ENCODE data around the gene IL4R. TPM values are rescaled to one million over a fixed set of nuclear protein-coding genes. Genes with fewer than 3 reads are reported as not detected.

The IL4R gene
- total RNA-seq, 2 donors from 2014 or later: 213 to 224 TPM

DNA sequence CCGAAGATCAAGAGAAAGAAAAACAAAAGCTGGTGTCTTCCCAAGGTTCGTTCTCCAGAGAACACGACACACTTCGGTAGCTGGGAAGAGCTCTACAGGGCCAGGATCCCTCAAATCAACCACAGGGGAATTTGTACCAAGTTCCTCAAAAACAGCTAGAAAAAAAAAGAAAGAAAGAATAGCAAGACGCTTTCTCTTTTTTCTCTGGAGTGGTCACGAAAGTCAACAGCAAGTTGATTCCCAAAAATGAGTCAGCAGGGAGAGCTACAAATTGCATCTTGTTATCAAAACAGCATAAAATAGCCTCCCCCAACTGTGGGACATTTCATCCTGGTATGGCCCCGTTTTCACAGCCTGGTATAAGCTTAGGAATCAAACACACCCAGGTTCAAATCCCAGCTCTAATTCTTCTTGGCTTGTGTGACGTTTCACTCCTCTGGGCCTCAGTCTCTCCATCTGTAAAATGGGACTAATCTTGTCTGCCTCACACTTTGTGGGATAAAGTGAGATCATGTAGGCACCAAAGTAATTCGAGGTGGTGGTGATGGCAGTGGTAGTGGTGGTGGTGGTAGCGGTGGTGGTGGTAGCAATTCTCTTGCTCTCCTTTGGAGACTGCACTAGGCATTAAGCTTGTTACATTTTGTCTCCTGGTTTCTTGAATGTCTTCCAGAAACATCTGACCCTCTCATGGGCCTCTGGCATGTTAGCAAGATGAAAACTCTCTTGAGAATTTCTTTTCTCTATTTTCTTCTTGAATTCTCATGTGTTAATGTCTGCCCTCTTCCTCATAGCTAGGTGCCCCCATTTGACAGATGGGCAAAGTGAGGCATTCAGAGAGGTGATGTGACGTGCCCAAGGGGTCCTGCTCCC, 87.2 kb downstream of the IL4R start:
- Mint-ChIP-seq H3K36me3 (no peaks in the 10 kb centered on the region), H3K27ac (peak overlapping the region; percentile 90 to 96), H3K27me3 (no peaks in the 10 kb centered on the region), H3K4me1 (ENCODE audit: low read depth in 2 of 2) (peaks cover 53 to 61% of the 10 kb centered on the region in 2 donors), H3K4me3 (peak overlapping the region; percentile 42), H3K9me3 (peaks cover 2% of the 10 kb centered on the region)
- DNase-seq (ENCODE audit: low spot score) (no peak), ATAC-seq (no peak)

DNA sequence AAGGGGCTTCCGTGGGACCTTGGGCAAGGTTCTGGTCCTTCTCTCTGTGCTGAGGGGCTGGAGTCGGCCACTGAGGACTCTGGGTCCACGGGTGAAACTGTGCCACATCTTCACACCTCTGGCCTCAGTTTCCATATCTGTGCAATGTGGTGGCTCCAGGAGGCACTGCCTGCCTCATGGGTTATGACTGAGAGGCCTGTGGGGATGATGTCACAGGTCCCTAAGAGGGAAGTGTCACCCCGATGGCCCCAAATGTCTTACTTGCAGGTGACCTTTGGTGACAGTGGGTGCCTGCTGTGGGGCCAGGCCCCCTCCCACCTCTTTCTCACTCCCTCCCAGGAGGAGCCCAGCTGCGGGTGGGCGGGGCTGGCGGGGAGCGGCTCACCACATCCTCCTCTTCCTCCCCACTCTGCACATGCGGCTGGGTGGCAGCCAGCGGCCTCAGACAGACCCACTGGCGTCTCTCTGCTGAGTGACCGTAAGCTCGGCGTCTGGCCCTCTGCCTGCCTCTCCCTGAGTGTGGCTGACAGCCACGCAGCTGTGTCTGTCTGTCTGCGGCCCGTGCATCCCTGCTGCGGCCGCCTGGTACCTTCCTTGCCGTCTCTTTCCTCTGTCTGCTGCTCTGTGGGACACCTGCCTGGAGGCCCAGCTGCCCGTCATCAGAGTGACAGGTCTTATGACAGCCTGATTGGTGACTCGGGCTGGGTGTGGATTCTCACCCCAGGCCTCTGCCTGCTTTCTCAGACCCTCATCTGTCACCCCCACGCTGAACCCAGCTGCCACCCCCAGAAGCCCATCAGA, 88.2 kb downstream of the IL4R start, which contains the start of gene IL21R:
Gene IL21R (plus strand): TSS at position 407 of the 801 bp plus-strand sequence. CDS start 27,898 bp downstream, outside the sequence.
- Mint-ChIP-seq H3K4me1 (ENCODE audit: low read depth in 2 of 2) (peaks cover 63 to 71% of the 10 kb centered on the region in 2 donors), H3K36me3 (no peaks in the 10 kb centered on the region), H3K4me3 (peak within 1 kb of the TSS; percentile 97), H3K9me3 (peaks cover 2% of the 10 kb centered on the region), H3K27me3 (no peaks in the 10 kb centered on the region), H3K27ac (peak within 1 kb of the TSS; percentile 90 to 96)
- DNase-seq (ENCODE audit: low spot score) (peak; percentile 89), ATAC-seq (peak; percentile 84 to 88)

DNA sequence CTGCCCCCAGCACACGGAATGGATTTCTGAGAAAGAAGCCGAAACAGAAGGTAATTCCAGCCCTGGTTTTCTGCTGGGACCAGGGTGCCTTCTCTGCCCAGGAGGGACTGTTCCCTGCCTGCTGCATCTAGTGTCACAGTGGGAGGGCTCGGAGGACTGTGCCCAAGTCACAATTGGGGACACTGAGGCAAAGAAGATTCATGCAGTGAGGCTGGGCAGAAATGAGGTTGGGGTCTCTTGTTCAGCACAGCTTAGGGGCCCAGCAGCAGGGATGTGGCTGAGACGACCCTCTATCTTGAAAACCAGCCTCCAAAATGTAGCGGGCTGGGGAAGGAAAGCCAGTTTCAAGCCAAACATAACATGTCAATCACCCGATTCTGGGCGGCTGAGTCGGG, 88.8 kb downstream of the IL4R start:
- Mint-ChIP-seq H3K4me1 (ENCODE audit: low read depth in 2 of 2) (peaks cover 69 to 76% of the 10 kb centered on the region in 2 donors), H3K9me3 (peaks cover 2% of the 10 kb centered on the region), H3K36me3 (no peaks in the 10 kb centered on the region), H3K27me3 (no peaks in the 10 kb centered on the region), H3K4me3 (peak overlapping the region; percentile 97), H3K27ac (peak overlapping the region; percentile 90 to 96)
- no peak for DNase-seq (ENCODE audit: low spot score)
- ATAC-seq: no peak

GRCh38 chr16:27402964-27403600, 89.3 kb downstream of the IL4R start:
- DNase-seq (ENCODE audit: low spot score) (no peak), ATAC-seq (peak in 1 of 2 donors; percentile 26)
- Mint-ChIP-seq H3K9me3 (peaks cover 5% of the 10 kb centered on the region), H3K4me3 (peak overlapping the region; percentile 97), H3K4me1 (ENCODE audit: low read depth in 2 of 2) (peaks cover 74 to 81% of the 10 kb centered on the region in 2 donors), H3K36me3 (peaks cover 4% of the 10 kb centered on the region), H3K27ac (peak overlapping the region; percentile 90 to 96), H3K27me3 (no peaks in the 10 kb centered on the region)

GRCh38 chr16:27403601-27403992, 89.8 kb downstream of the IL4R start:
- DNase-seq (ENCODE audit: low spot score): no peak
- Mint-ChIP-seq H3K27me3 (no peaks in the 10 kb centered on the region), H3K4me3 (peak overlapping the region; percentile 97), H3K9me3 (peaks cover 8% of the 10 kb centered on the region), H3K4me1 (ENCODE audit: low read depth in 2 of 2) (peaks cover 77 to 84% of the 10 kb centered on the region in 2 donors), H3K27ac (peak overlapping the region; percentile 90 to 96), H3K36me3 (peaks cover 7% of the 10 kb centered on the region)
- no peak for ATAC-seq

GRCh38 chr16:27404163-27404823, 90.5 kb downstream of the IL4R start:
- Mint-ChIP-seq H3K36me3 (peaks cover 7% of the 10 kb centered on the region), H3K4me3 (peak overlapping the region; percentile 97), H3K27me3 (no peaks in the 10 kb centered on the region), H3K4me1 (ENCODE audit: low read depth in 2 of 2) (peaks cover 73 to 83% of the 10 kb centered on the region in 2 donors), H3K27ac (peak overlapping the region; percentile 90 to 96), H3K9me3 (peaks cover 8% of the 10 kb centered on the region)
- ATAC-seq (no peak), DNase-seq (ENCODE audit: low spot score) (no peak)

GRCh38 chr16:27405546-27406451, 92.0 kb downstream of the IL4R start:
- Mint-ChIP-seq H3K36me3 (peaks cover 11% of the 10 kb centered on the region), H3K4me3 (peak overlapping the region; percentile 97), H3K9me3 (peaks cover 5% of the 10 kb centered on the region), H3K4me1 (ENCODE audit: low read depth in 2 of 2) (peaks cover 67 to 76% of the 10 kb centered on the region in 2 donors), H3K27ac (peak overlapping the region; percentile 90 to 96), H3K27me3 (no peaks in the 10 kb centered on the region)
- ATAC-seq (peak; percentile 48 to 55), DNase-seq (ENCODE audit: low spot score) (peak; percentile 81)

DNA sequence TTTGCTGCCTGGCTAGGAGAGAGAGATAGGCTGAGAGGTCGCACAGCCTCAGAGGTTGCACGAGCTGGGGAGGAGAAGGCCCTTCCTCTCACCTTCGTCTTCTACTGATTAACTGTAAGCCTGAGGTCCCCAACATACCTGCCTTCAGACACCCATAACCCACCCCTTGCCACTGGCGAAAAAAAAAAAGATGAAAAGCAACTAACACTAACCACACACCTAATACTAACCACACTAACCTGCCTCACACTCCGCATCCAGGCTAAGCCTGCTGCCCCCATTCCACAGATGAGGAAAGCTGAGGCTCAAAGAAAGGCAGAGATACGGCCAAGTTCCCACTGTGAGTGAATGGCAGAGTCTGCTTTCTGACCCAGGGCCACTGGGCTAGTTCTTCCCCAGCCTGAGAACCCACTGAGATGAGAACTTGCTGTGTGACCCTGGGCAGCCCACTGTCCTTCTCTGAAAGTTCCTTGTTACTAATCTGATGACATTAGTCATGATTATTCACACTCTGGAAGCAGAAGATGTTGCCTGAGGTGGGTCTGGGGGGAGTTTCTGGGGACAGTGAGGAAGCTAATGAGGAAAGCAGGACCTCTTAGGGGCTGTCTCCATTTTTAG, 92.8 kb downstream of the IL4R start:
- Mint-ChIP-seq H3K4me3 (peak overlapping the region; percentile 97), H3K4me1 (ENCODE audit: low read depth in 2 of 2) (peaks cover 66 to 68% of the 10 kb centered on the region in 2 donors), H3K36me3 (peaks cover 13% of the 10 kb centered on the region), H3K27me3 (no peaks in the 10 kb centered on the region), H3K9me3 (peaks cover 5% of the 10 kb centered on the region), H3K27ac (peak overlapping the region; percentile 90 to 96)
- ATAC-seq: no peak
- DNase-seq (ENCODE audit: low spot score): no peak

GRCh38 chr16:27407133-27407532, 93.4 kb downstream of the IL4R start:
- H3K9me3 Mint-ChIP-seq: peaks cover 5% of the 10 kb centered on the region

DNA sequence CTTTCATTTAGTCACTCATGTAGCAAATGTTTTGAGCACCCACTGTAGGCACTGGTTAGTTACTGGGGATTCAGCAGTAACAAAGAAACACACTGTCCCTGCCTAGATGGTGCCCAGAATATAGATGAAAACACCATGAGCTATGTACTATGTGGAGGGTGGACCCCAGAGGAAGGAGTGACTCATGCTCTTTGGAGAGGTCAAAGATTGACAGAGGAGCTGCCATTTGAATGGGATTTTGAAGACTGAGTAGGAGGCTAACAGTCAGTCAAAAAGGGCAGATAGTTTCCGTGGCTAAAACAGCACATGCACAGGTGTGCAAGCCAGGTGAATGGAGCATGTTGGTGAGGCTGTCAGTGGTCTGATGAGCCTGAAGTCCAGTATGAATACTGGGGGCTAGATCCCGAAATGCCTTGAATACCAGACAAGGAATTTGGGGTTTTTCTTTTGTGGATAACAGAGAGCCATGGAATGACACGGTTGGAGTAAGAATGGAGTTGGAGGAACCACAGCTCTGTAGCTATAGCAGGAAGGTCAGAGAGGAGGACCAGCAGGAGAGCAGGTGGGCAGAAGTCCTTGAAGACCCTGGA, 94.3 kb downstream of the IL4R start:
- H3K36me3 Mint-ChIP-seq: peaks cover 27% of the 10 kb centered on the region
- DNase-seq (ENCODE audit: low spot score) (no peak), ATAC-seq (peak; percentile 62 to 67)
- no peaks in the 10 kb centered on the region for H3K27me3 Mint-ChIP-seq
- peak overlapping the region; percentile 90 to 96 for H3K27ac Mint-ChIP-seq
- H3K4me3 Mint-ChIP-seq: peak overlapping the region; percentile 97
- peaks cover 65 to 66% of the 10 kb centered on the region in 2 donors for H3K4me1 Mint-ChIP-seq (ENCODE audit: low read depth in 2 of 2)
- H3K9me3 Mint-ChIP-seq: peaks cover 5% of the 10 kb centered on the region

More at GRCh38 chr16:27407133-27407532, 93.4 kb downstream of the IL4R start:
- H3K27ac Mint-ChIP-seq: peak overlapping the region; percentile 90 to 96
- peak overlapping the region; percentile 97 for H3K4me3 Mint-ChIP-seq
- DNase-seq (ENCODE audit: low spot score) (no peak), ATAC-seq (no peak)
- H3K4me1 Mint-ChIP-seq (ENCODE audit: low read depth in 2 of 2): peaks cover 66 to 70% of the 10 kb centered on the region in 2 donors
- H3K27me3 Mint-ChIP-seq: no peaks in the 10 kb centered on the region
- H3K36me3 Mint-ChIP-seq: peaks cover 18% of the 10 kb centered on the region

DNA sequence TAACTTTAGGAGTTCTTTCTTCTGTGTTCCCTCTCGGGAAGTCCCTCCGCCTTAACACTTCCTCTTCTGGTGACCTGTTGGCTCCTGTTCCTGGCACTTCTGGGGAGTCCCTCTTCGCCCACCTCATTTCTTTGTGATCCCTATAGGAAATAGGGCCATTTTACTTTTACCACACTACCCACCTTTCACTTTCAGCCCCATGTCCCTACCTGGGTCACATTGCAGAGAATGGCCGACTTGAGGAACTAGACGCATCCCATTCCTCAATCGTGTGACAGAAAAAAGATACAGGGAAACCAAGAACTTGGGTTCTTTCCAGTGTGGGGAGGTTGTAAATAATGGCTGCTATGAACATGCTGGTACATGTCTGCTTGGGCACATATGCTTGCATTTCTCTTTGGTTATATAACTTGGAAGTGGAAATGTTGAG, 94.8 kb downstream of the IL4R start:
- no peak for ATAC-seq
- Mint-ChIP-seq H3K36me3 (peaks cover 32% of the 10 kb centered on the region), H3K9me3 (peaks cover 5% of the 10 kb centered on the region), H3K27ac (peak overlapping the region; percentile 90 to 96), H3K4me3 (peak overlapping the region; percentile 97), H3K27me3 (no peaks in the 10 kb centered on the region), H3K4me1 (ENCODE audit: low read depth in 2 of 2) (peaks cover 66 to 69% of the 10 kb centered on the region in 2 donors)
- no peak for DNase-seq (ENCODE audit: low spot score)
